Measurements from ENCODE around the gene ADAMTS12. TPM values are rescaled to one million over a fixed set of nuclear protein-coding genes. Genes with fewer than 3 reads are reported as not detected.

ADAMTS12 gene
- total RNA-seq, 1 experiment from 2014 or later: not detected

DNA sequence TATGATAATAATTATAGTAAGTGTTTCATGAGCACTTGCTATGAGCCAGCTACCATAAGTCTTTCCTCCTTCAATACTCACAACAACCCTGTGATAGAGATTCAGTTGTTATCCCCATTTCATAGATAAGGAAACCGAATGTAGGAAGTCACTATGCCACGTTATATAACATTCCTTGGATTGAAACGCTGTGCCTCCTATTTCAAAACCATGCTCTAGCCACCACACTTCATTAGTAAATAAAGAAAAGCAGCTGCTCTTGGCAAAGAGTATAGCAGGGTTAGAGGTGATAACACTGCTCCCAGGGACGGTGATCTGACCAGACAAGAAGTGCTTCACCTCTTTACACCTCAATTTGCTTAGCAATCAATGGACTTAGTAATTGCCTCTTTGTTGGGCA is 5.5 kb downstream of the ADAMTS12 start:
- POLR2A ChIA-PET: no interaction called here
- H3K36me3 Mint-ChIP-seq (ENCODE audit: insufficient read depth, unreplicated experiment): no peaks in the 10 kb centered on the region
- H3K4me1 Mint-ChIP-seq (ENCODE audit: low read depth, unreplicated experiment): no peaks in the 10 kb centered on the region
- no peak overlapping the region for H3K4me3 Mint-ChIP-seq (ENCODE audit: unreplicated experiment)
- intact Hi-C loops (cut with micrococcal nuclease; ENCODE audit: unreplicated experiment): no loop called here
- TF ChIP-seq, protein P1, sequence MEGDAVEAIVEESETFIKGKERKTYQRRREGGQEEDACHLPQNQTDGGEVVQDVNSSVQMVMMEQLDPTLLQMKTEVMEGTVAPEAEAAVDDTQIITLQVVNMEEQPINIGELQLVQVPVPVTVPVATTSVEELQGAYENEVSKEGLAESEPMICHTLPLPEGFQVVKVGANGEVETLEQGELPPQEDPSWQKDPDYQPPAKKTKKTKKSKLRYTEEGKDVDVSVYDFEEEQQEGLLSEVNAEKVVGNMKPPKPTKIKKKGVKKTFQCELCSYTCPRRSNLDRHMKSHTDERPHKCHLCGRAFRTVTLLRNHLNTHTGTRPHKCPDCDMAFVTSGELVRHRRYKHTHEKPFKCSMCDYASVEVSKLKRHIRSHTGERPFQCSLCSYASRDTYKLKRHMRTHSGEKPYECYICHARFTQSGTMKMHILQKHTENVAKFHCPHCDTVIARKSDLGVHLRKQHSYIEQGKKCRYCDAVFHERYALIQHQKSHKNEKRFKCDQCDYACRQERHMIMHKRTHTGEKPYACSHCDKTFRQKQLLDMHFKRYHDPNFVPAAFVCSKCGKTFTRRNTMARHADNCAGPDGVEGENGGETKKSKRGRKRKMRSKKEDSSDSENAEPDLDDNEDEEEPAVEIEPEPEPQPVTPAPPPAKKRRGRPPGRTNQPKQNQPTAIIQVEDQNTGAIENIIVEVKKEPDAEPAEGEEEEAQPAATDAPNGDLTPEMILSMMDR (IDR thresholded peaks at IDR 0.05; ENCODE audit: insufficient read depth in 1 of 2, low read depth in 1 of 2, low read length in 1 of 2, severe bottlenecking in 1 of 2, unreplicated experiment in 1 of 2): no peak
- Histone ChIP-seq H3K9me3 (no peaks in the 10 kb centered on the region), H3K4me1 (no peaks in the 10 kb centered on the region), H3K36me3 (ENCODE audit: control insufficient read depth, insufficient read depth, low read length) (no peaks in the 10 kb centered on the region), H3K27me3 (replicated peaks; ENCODE audit: control insufficient read depth, insufficient read depth, low read length) (peaks cover 2% of the 10 kb centered on the region; the same call in 1 of the 2 replicates), H3K4me3 (ENCODE audit: low read depth, low read length) (no peak overlapping the region)
- no TSS peak for BruUV-seq (replicated peaks)
- no peak overlapping the region for H3K27ac Mint-ChIP-seq (ENCODE audit: unreplicated experiment)
- peaks cover 16% of the 10 kb centered on the region for H3K27me3 Mint-ChIP-seq (ENCODE audit: insufficient read depth, unreplicated experiment)
- DNase-seq: no peak
- CTCF ChIA-PET: interaction anchor here (1.0 kb wide), 1 partner anchor 49 kb away, joined by 5 read pairs; no protein-coding TSS in a partner anchor
- no peaks in the 10 kb centered on the region for H3K9me3 Mint-ChIP-seq (ENCODE audit: unreplicated experiment)

DNA sequence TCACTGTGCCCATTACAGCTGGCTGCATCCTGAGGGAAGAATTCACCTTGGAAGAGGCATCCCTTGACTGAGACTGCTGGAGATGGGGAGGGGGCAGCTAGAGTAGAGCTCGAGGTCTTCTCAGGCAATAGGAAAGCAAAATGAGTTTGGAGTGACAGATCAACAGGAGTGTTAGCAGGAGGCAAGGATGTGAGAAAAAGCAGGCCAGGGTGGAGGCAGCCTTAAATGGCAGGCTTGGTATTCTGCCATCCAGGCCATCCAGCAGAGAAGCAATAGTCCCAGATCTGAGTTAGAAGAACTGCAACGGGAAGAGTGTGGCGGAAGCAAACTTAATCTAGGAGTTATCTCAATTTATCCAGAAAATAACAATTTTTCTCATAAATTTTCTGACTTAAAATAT is 6.1 kb downstream of the ADAMTS12 start:
- Histone ChIP-seq H3K27me3 (replicated peaks; ENCODE audit: control insufficient read depth, insufficient read depth, low read length) (peaks cover 2% of the 10 kb centered on the region; the same call in 1 of the 2 replicates), H3K36me3 (ENCODE audit: control insufficient read depth, insufficient read depth, low read length) (no peaks in the 10 kb centered on the region), H3K4me3 (ENCODE audit: low read depth, low read length) (no peak overlapping the region), H3K4me1 (no peaks in the 10 kb centered on the region), H3K9me3 (no peaks in the 10 kb centered on the region)
- peaks cover 18% of the 10 kb centered on the region for H3K27me3 Mint-ChIP-seq (ENCODE audit: insufficient read depth, unreplicated experiment)
- H3K9me3 Mint-ChIP-seq (ENCODE audit: unreplicated experiment): no peaks in the 10 kb centered on the region
- TF ChIP-seq, protein P1 (IDR thresholded peaks at IDR 0.05; ENCODE audit: insufficient read depth in 1 of 2, low read depth in 1 of 2, low read length in 1 of 2, severe bottlenecking in 1 of 2, unreplicated experiment in 1 of 2): no peak
- CTCF ChIA-PET: no interaction called here
- no peaks in the 10 kb centered on the region for H3K36me3 Mint-ChIP-seq (ENCODE audit: insufficient read depth, unreplicated experiment)
- H3K4me3 Mint-ChIP-seq (ENCODE audit: unreplicated experiment): no peak overlapping the region
- H3K4me1 Mint-ChIP-seq (ENCODE audit: low read depth, unreplicated experiment): no peaks in the 10 kb centered on the region
- BruUV-seq (replicated peaks): no TSS peak
- intact Hi-C loops (cut with micrococcal nuclease; ENCODE audit: unreplicated experiment): no loop called here
- POLR2A ChIA-PET: no interaction called here
- no peak for DNase-seq
- no peak overlapping the region for H3K27ac Mint-ChIP-seq (ENCODE audit: unreplicated experiment)

DNA sequence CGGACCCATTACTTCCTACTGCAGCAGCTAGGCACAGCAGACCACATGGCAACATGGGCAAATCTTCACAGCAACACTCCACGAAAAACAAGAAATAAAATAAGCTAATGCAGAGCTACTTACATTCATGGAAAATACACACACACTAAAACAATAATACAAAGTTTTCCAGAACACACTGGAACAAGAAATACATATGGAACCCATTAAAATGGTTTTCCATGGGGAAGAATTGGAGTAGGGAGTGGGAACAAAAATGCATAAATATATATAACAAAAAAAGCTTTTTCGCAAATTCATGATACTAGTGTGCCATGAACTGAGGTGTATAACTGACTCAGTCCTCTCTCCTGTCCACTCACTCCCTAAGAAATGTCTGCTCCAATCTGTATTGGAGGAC is 8.3 kb downstream of the ADAMTS12 start:
- no peak for DNase-seq
- no peaks in the 10 kb centered on the region for H3K4me1 ChIP-seq
- Mint-ChIP-seq H3K9me3 (ENCODE audit: unreplicated experiment) (no peaks in the 10 kb centered on the region), H3K27me3 (ENCODE audit: insufficient read depth, unreplicated experiment) (peaks cover 20% of the 10 kb centered on the region), H3K4me3 (ENCODE audit: unreplicated experiment) (no peak overlapping the region), H3K4me1 (ENCODE audit: low read depth, unreplicated experiment) (no peaks in the 10 kb centered on the region), H3K27ac (ENCODE audit: unreplicated experiment) (no peak overlapping the region), H3K36me3 (ENCODE audit: insufficient read depth, unreplicated experiment) (no peaks in the 10 kb centered on the region)
- TF ChIP-seq, protein P1 (IDR thresholded peaks at IDR 0.05; ENCODE audit: insufficient read depth in 1 of 2, low read depth in 1 of 2, low read length in 1 of 2, severe bottlenecking in 1 of 2, unreplicated experiment in 1 of 2): no peak
- ChIA-PET POLR2A (no interaction called here), CTCF (no interaction called here)
- no peaks in the 10 kb centered on the region for H3K9me3 ChIP-seq
- no peaks in the 10 kb centered on the region for H3K36me3 ChIP-seq (ENCODE audit: control insufficient read depth, insufficient read depth, low read length)
- intact Hi-C loops (cut with micrococcal nuclease; ENCODE audit: unreplicated experiment): no loop called here
- no peak overlapping the region for H3K4me3 ChIP-seq (ENCODE audit: low read depth, low read length)
- BruUV-seq (replicated peaks): no TSS peak
- H3K27me3 ChIP-seq (replicated peaks; ENCODE audit: control insufficient read depth, insufficient read depth, low read length): peaks cover 2% of the 10 kb centered on the region; the same call in 1 of the 2 replicates
